HG03280 (cell line): ENCODE results near the gene LMAN1.

Experiments used
- ATAC-seq: cut with Tn5 transposase; IDR thresholded peaks from one replicate; pipeline ENCODE4 v1.9.1; 2021; ENCODE audit warnings: mild to moderate bottlenecking, moderate library complexity; ENCODE audit not compliant: unreplicated experiment

LMAN1 gene

DNA sequence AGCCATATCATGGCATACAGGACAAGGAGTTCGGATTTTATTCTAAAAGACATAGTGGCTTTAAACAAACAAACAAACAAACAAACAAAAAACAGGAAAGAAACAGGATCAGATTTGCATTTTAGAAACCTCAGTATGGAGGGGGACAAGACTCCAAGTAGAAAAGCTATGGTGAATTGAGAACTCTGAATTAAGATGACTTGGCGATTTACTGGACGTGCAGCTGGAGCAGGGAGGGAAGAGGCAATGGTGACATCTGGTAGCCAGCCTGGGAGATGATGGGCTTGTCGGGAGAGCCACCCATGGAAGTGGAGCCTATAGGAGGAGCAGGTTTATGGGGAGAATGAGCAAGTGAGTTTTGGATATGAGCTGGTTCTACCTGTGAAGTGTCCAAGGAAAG, 53.8 kb downstream of the LMAN1 start:
- no peak for ATAC-seq

- no peak for ATAC-seq
Observed at GRCh38 chr18:59303656-59304195, 55.3 kb downstream of the LMAN1 start.

GRCh38 chr18:59303006-59303405, 56.1 kb downstream of the LMAN1 start:
- ATAC-seq = no peak

DNA sequence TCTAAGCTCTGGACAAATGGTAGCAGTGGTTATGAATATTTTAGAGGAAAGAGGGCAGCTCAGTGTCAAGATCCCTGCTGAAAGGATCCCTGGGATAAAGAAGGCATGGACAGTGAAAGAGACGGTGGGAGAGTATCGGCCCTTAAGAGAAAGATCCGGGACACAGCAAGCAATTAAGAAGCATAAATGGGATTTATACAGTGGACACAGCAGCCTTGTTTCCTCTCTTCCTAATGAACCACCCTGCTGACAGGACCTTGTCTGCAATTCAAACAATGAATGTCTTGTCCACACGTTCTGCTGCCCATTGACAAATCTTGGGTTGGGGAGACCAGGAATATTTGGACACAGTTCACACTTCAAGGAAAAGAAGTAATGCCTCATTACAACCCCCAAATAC, 57.1 kb downstream of the LMAN1 start:
- no peak for ATAC-seq

DNA sequence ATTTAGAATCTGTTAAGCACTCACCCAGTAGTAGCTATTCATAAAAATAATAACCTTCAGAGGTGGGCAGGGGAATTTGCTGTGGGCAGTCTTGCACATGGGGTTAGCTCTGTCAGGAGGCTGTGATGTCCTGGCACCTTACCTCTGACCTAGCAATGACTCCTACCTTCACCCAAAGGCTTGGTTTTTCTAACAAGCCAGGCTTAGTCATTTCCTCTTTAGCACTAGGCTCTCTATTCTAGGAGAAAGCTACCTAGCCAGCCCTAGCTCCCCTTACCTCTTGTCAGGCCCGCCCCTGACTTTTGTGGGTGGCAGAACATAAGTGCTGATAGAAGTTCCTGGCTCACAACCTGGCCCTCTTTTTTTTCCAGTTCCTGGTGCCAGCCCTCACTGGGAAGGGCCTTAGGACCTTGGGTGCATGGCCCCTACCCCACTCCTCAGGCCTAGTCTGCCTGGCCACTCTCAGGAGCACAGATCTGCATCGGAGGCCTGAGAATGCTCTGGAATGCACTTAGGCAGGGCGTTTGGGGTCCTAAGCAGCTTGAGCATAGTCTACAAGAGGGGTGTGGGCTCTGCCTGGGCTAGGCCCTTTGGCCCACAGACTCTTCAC, 58.3 kb downstream of the LMAN1 start:
- no peak for ATAC-seq

DNA sequence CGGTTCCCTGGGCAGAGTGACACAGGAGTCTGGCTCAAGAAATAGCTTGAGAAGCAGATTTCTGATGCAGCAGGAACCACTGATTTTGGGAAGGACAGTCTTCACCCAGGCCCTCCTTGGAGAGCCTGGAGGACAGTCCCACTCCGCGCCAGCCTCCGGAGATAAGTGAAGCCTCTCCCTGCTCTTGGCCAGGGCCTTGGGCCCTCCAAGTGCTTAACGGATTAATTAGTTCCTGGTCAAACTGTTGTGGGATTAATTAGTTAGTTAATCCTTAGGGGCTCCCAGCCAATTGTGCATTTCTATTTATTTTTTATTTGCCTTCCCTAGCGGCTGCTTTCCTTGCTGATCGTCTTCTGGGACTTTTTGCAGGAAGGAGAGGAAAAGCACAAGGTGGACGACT, 60.2 kb downstream of the LMAN1 start:
- no peak for ATAC-seq

DNA sequence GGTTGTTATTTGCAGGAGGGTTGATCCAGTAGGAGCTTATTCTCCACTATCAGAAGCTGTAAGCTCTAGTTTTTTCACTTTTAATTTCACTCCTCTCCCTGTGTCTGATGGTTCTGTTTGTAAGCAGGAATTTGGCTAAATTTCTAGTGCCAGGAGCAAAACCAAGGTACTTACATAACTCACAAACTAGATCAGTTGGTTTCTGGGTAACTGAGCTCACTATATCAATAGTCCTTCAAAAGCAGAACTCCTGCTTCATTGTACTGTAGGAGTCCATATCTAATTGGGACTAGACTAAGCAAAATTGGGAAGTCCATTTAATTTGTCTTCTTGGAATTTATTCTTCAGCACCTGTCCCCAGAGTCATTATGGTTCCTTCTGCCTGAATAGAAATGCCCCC, 65.7 kb downstream of the LMAN1 start:
- no peak for ATAC-seq

DNA sequence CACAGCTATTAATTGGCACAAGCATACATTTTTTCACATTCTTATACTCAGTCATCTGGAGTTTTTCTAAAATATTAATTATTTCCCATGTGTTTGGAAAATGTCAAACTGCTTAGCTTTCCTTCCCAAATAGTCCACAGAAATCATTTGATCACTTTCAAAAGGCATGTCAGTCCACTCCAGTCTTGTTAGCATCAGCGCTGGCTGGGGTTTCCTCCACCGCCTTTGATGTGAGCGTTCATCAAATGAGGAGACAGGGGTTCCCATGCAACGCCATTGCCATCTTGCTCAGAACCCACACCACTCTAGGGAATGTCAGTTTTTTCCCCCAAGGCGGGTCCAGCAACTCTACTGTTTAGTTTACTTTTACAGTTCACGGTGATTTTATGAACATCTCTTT, 72.7 kb downstream of the LMAN1 start:
- ATAC-seq = no peak

- no peak for ATAC-seq
Observed at GRCh38 chr18:59282341-59282740, 76.7 kb downstream of the LMAN1 start.

DNA sequence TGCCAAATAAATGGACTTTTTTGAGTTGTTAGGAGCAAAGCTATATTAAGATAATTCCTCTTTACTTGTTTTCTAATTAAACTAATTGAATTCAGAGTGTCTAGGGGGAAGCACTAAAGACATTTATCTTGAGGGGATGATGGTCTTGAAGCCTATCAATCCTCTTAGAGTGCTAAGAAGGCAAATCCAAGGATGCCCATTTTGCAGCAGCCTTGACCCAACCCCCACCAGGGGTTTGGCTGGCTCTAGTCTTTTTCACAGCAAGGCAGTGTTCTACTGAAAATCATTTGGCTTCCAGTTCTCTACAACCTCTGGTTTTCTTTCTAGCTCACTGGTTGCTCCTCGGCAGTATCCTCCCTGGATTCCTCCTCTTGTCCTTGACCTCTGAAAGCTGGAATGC, 79.3 kb downstream of the LMAN1 start:
- ATAC-seq = no peak

GRCh38 chr18:59279193-59279592, 79.9 kb downstream of the LMAN1 start:
- ATAC-seq = no peak

DNA sequence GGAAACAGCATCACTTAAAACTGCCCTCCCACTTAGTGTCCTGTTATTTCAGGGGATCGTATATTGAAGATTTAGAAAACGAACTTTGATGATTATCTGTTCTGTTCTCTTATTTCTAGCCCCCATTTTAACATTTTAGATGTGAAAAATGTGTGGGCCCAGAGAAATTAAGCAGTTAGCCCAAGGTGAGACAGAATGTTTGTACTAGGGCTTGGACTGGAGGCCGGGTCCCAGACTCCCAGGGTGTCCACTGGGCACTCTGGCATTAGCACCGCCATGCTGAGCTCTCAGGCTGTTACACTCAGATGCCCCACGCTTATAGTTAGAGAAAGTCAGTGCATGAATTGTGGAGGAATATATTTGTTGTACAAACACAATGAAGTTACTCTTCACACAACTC, 80.3 kb downstream of the LMAN1 start:
- ATAC-seq = no peak
